Tibial artery (tissue), 4 donors: ENCODE measurements around the gene NFIX.

Experiments
- DNase-seq, 2 donors: peaks; one replicate each; pipeline ENCODE4 v3.0.0-alpha.2; 2019
- H3K27ac ChIP-seq, 2 donors: fragments of 200-600 bp; sonication (generic) in 1 of 2; 1 replicate in 1 of 2; 2 replicates in 1 of 2; pipeline ENCODE4 v1.5.1; 2018 to 2019; ENCODE audit warnings: mild to moderate bottlenecking in 1 of 2
- H3K27me3 ChIP-seq, 2 donors: fragments of 200-600 bp; sonication (generic) in 1 of 2; one replicate each; pipeline versions ENCODE4 v1.5.1 to v1.6.0; 2016 to 2019
- H3K36me3 ChIP-seq, 3 donors: fragments of 200-600 bp; sonication (generic) in 2 of 3; one replicate each; pipeline ENCODE4 v1.5.1; 2016 to 2019; ENCODE audit warnings: mild to moderate bottlenecking in 2 of 3
- H3K4me1 ChIP-seq, 4 donors: fragments of 200-600 bp; sonication (generic) in 2 of 4; 1 replicate in 3 of 4; 2 replicates in 1 of 4; pipeline ENCODE4 v1.5.1; 2016 to 2019
- H3K4me3 ChIP-seq, 2 donors: fragments of 200-600 bp; sonication (generic) in 1 of 2; 1 replicate in 1 of 2; 2 replicates in 1 of 2; pipeline ENCODE4 v1.5.1; 2018 to 2019; ENCODE audit warnings: mild to moderate bottlenecking in 2 of 2
- H3K9me3 ChIP-seq, 3 donors: fragments of 200-600 bp; sonication (generic) in 1 of 3; one replicate each; pipeline ENCODE4 v1.5.1; 2016 to 2019
- CTCF ChIP-seq, 2 experiments: fragments of 200-600 bp in 1 of 2; fragments of 450-650 bp in 1 of 2; IDR thresholded peaks; one replicate each; pipeline ENCODE4 v1.5.1; 2017 to 2019; ENCODE audit warnings: antibody characterized with exemption in 2 of 2, mild to moderate bottlenecking in 1 of 2, moderate library complexity in 1 of 2
- intact Hi-C: fragments of 100-400 bp; cut with DNase I; formaldehyde crosslinking; loops from one replicate; pipeline ENCODE4 v1.15.0; 2023; ENCODE audit warnings: low total_unique reads

Gene NFIX

GRCh38 chr19:13062317-13062716 is 67.0 kb downstream of the NFIX start:
- H3K27me3 ChIP-seq = no peaks in the 10 kb centered on the region
- H3K4me3 ChIP-seq = no peak overlapping the region
- peaks cover 37 to 100% (median 97%) of the 10 kb centered on the region in 4 donors for H3K4me1 ChIP-seq
- DNase-seq = no peak
- no peak for TF ChIP-seq CTCF (IDR thresholded peaks at IDR 0.05)
- no peaks in the 10 kb centered on the region for H3K36me3 ChIP-seq
- no peaks in the 10 kb centered on the region for H3K9me3 ChIP-seq
- peak overlapping the region; percentile 92 to 99 for H3K27ac ChIP-seq
- intact Hi-C loops = loop anchor here (5.0 kb wide), 1 partner anchor 65 kb away; the partner anchor contains the start of gene NFIX

- Histone ChIP-seq H3K27ac (peak overlapping the region; percentile 92 to 99), H3K27me3 (no peaks in the 10 kb centered on the region), H3K9me3 (no peaks in the 10 kb centered on the region), H3K4me1 (peaks cover 37 to 100% (median 97%) of the 10 kb centered on the region in 4 donors), H3K4me3 (peak overlapping the region in 1 of 2 donors; percentile 1), H3K36me3 (no peaks in the 10 kb centered on the region)
- DNase-seq = peak; percentile 56 to 87
- intact Hi-C loops = loop anchor here (5.0 kb wide), 1 partner anchor 66 kb away; the partner anchor contains the start of gene NFIX
- TF ChIP-seq CTCF (IDR thresholded peaks at IDR 0.05) = no peak
Observed at GRCh38 chr19:13063461-13064091, 68.3 kb downstream of the NFIX start.

- Histone ChIP-seq H3K4me1 (peaks cover 37 to 100% (median 97%) of the 10 kb centered on the region in 4 donors), H3K4me3 (peak overlapping the region in 1 of 2 donors; percentile 1), H3K36me3 (no peaks in the 10 kb centered on the region), H3K27ac (peak overlapping the region; percentile 92 to 99), H3K27me3 (no peaks in the 10 kb centered on the region), H3K9me3 (no peaks in the 10 kb centered on the region)
- intact Hi-C loops = loop anchor here (5.0 kb wide), 1 partner anchor 67 kb away; the partner anchor contains the start of gene NFIX
- DNase-seq = peak in 1 of 2 donors; percentile 84
- no peak for TF ChIP-seq CTCF (IDR thresholded peaks at IDR 0.05)
Observed at GRCh38 chr19:13064092-13064489, 68.8 kb downstream of the NFIX start.

- H3K9me3 ChIP-seq = no peaks in the 10 kb centered on the region
- intact Hi-C loops = no loop called here
- no peaks in the 10 kb centered on the region for H3K27me3 ChIP-seq
- DNase-seq = no peak
- peaks cover 37 to 100% (median 97%) of the 10 kb centered on the region in 4 donors for H3K4me1 ChIP-seq
- peak overlapping the region in 1 of 2 donors; percentile 3 for H3K4me3 ChIP-seq
- H3K36me3 ChIP-seq = no peaks in the 10 kb centered on the region
- TF ChIP-seq CTCF (IDR thresholded peaks at IDR 0.05) = no peak
- H3K27ac ChIP-seq = peak overlapping the region; percentile 92 to 99
Observed at GRCh38 chr19:13066226-13066625, 71.0 kb downstream of the NFIX start.

- Histone ChIP-seq H3K27me3 (no peaks in the 10 kb centered on the region), H3K27ac (peak overlapping the region; percentile 92 to 99), H3K4me3 (no peak overlapping the region), H3K36me3 (no peaks in the 10 kb centered on the region), H3K9me3 (no peaks in the 10 kb centered on the region), H3K4me1 (peaks cover 37 to 100% (median 93%) of the 10 kb centered on the region in 4 donors)
- intact Hi-C loops = no loop called here
- TF ChIP-seq CTCF (IDR thresholded peaks at IDR 0.05) = no peak
- DNase-seq = no peak
Observed at GRCh38 chr19:13066933-13067807, 71.9 kb downstream of the NFIX start.
